Fibroblast of villous mesenchyme (primary cell): ENCODE data around the gene RABGAP1. TPM values are rescaled to one million over a fixed set of nuclear protein-coding genes. Genes with fewer than 3 reads are reported as not detected.

Experiments used
- DNase-seq: peaks from one replicate; pipeline ENCODE4 v3.0.0-alpha.2; 2010; ENCODE audit warnings: low read depth
- H3K4me3 ChIP-seq: 2 replicates; pipeline ENCODE4 v1.5.1; 2011; ENCODE audit warnings: low read depth, mild to moderate bottlenecking, low read length
- CTCF ChIP-seq: IDR thresholded peaks from 2 replicates; pipeline ENCODE4 v1.5.1; 2012; ENCODE audit warnings: low read depth, mild to moderate bottlenecking, low read length; ENCODE audit not compliant: insufficient read depth
- total RNA-seq: library from RNA; depleted of rRNA; stranded (reverse); fragments of >200 nt; gene quantifications from 2 replicates; pipeline ENCODE4 v1.2.3, GENCODE V29; 2012

The RABGAP1 gene
- total RNA-seq, 1 donor = 60.9 TPM

GRCh38 chr9:122944960-122945888 lies 4.4 kb downstream of the RABGAP1 start:
- DNase-seq = no peak
- H3K4me3 ChIP-seq = no peak overlapping the region
- no peak for TF ChIP-seq CTCF

- DNase-seq = no peak
- H3K4me3 ChIP-seq = no peak overlapping the region
- TF ChIP-seq CTCF = no peak
These were observed 5.7 kb downstream of the RABGAP1 start for GRCh38 chr9:122946461-122947005.

DNA sequence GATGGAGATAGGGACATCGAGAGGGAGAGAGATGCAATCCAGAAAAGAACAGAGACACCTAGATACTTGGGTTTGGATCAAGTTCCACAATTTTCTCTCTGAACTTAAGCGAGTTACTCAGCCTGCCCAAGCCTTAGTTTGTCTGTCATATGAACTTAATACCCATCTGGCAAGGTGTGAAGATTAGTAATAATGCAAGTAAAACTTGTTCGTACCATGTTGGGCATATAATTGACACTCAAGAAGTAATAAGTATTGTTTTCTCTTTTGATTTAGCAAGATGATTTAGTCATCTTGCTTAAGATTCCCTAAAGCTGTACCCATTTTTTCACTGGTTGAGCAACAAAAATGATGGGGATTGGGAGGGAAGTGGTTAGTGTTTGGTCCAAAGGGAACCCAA lies 7.5 kb downstream of the RABGAP1 start:
- DNase-seq = no peak
- TF ChIP-seq CTCF = no peak
- H3K4me3 ChIP-seq = no peak overlapping the region

- DNase-seq = no peak
- TF ChIP-seq CTCF = no peak
- no peak overlapping the region for H3K4me3 ChIP-seq
These were observed 8.9 kb downstream of the RABGAP1 start for GRCh38 chr9:122949696-122950095.

DNA sequence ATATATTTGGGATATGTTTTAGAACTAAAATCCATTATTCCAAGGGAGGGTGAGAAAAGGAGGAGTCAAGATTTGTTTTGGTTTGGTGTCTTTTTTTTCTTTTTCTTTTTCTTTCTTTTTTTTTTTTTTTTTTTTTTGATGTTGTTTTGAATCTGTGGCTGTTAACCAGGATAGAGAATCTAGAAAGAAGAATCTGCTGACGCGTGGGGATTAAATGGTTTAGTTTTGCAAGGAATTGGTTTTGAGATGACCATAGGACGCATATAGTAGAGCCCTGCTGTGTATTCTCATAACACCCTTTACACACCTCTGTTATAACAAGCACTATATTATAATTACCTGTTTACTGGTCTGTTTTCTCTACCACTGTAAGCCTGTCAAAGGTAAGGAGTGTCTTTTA lies 9.4 kb downstream of the RABGAP1 start:
- DNase-seq = no peak
- TF ChIP-seq CTCF = no peak
- no peak overlapping the region for H3K4me3 ChIP-seq

DNA sequence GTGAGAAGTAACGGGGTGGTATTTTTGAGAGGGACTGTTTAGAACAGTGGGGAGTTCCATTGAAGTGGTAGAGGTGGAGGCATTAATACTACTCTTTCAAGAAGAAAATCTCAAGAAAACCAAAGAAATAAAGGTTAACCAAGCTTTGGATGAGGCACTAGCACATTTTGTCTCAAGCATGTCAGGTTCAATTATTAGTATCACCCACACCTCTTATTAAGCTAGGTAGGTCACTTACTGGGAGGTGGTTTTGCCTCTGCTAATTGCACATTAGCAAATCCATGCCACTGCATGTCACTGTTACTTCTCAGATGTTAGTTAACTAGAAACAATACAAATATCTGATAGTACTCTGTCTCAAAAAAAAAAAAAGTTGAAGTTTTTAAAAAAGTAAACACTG lies 10.2 kb downstream of the RABGAP1 start:
- TF ChIP-seq CTCF = no peak
- DNase-seq = no peak
- no peak overlapping the region for H3K4me3 ChIP-seq
